ENCODE results near the gene ADCY1.

DNA sequence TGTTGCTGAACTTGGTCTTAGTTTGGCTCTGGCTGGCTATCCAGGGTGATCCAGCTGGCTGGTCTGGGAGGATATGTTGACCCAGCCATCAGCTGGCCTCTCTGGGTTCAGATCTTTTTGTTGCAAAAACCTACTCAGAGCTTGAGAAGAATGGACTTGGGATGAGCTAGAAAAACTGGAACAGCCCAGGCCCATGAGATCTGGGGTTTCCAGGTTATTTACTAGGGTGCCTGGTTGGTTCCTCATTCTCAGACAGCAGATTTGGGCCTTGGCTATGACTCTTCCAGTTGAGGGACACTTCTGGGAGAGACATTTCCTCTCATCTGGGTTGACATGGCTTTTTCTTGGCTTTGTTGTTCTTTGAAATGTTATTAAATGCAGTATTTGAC is 116.6 kb downstream of the ADCY1 start:
- TF ChIP-seq, protein P1, sequence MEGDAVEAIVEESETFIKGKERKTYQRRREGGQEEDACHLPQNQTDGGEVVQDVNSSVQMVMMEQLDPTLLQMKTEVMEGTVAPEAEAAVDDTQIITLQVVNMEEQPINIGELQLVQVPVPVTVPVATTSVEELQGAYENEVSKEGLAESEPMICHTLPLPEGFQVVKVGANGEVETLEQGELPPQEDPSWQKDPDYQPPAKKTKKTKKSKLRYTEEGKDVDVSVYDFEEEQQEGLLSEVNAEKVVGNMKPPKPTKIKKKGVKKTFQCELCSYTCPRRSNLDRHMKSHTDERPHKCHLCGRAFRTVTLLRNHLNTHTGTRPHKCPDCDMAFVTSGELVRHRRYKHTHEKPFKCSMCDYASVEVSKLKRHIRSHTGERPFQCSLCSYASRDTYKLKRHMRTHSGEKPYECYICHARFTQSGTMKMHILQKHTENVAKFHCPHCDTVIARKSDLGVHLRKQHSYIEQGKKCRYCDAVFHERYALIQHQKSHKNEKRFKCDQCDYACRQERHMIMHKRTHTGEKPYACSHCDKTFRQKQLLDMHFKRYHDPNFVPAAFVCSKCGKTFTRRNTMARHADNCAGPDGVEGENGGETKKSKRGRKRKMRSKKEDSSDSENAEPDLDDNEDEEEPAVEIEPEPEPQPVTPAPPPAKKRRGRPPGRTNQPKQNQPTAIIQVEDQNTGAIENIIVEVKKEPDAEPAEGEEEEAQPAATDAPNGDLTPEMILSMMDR (conservative IDR thresholded peaks at IDR 0.05; ENCODE audit: low read length): no peak
- TF ChIP-seq EZH2phosphoT487 (IDR thresholded peaks at IDR 0.05; ENCODE audit: borderline replicate concordance): no peak

Measured in Loucy (cell line).